K562 (cell line): ENCODE data around the gene KCND3. TPM values are rescaled to one million over a fixed set of nuclear protein-coding genes. Genes with fewer than 3 reads are reported as not detected.

ENCODE experiments used
- ATAC-seq: fragments of 200-7000 bp; cut with Tn5 transposase; 3 replicates; pipeline ENCODE4 v1.9.1; 2020; ENCODE audit warnings: moderate library complexity
- BruUV-seq: library from RNA; stranded (reverse); fragments of 400-500 nt; replicated peaks from 2 replicates; lab custom pipeline; 2021; lab: Mats Ljungman, UMichigan
- CTCF ChIA-PET: fragments of 300-600 bp; formaldehyde crosslinking; extraction: SDS; loops from one replicate; lab custom pipeline; 2021; ENCODE audit warnings: low intra/inter-chr PET ratio; lab: Yijun Ruan, JAX
- POLR2A ChIA-PET: fragments of 300-600, 350-650 bp; sonication (Branson Sonifier 250); formaldehyde crosslinking; extraction: SDS; loops from one replicate; lab custom pipeline; 2021; ENCODE audit warnings: antibody characterized with exemption, inconsistent platforms; lab: Yijun Ruan, JAX
- DNase-seq, 4 experiments: peaks; one replicate each; pipeline versions ENCODE4 v3.0.0 to v3.0.0-alpha.2; 2011 to 2018; ENCODE audit warnings: low spot score in 3 of 4, mixed read lengths in 3 of 4; ENCODE audit errors: extremely low read depth in 1 of 4
- FAIRE-seq: peaks from 2 replicates; lab custom pipeline; 2011; peaks lifted over from hg19 to GRCh38; lab: Jason Lieb, UNC
- H2AFZ ChIP-seq: 2 replicates; pipeline ENCODE4 v1.6.0; 2011; ENCODE audit warnings: low read depth, low read length, control low read depth, inconsistent platforms
- H3K27ac ChIP-seq: fragments of 200-600 bp; 3 replicates; pipeline ENCODE4 v1.8.0; 2011; ENCODE audit warnings: low read depth, mild to moderate bottlenecking, control low read depth, inconsistent platforms, low read length, moderate library complexity, mixed read lengths; ENCODE audit errors: extremely low read depth
- H3K27me3 ChIP-seq, 2 experiments: fragments of 300-600 bp in 1 of 2; 2 replicates in 1 of 2; 3 replicates in 1 of 2; pipeline versions ENCODE4 v1.6.0 to v1.8.0; 2011; ENCODE audit warnings: inconsistent platforms in 2 of 2, low read length in 2 of 2, mild to moderate bottlenecking in 1 of 2, mixed read lengths in 1 of 2, moderate library complexity in 1 of 2; ENCODE audit not compliant: control insufficient read depth in 2 of 2, insufficient read depth in 2 of 2
- H3K36me3 ChIP-seq: fragments of 300-600 bp; 3 replicates; pipeline ENCODE4 v1.8.0; 2011; ENCODE audit warnings: mild to moderate bottlenecking, low read length, inconsistent platforms; ENCODE audit not compliant: control insufficient read depth, insufficient read depth
- H3K4me1 ChIP-seq, 2 experiments: fragments of 200-600 bp in 1 of 2; replicated peaks in 1 of 2; 2 replicates in 1 of 2; 3 replicates in 1 of 2; pipeline versions ENCODE4 v1.5.1 to v1.8.0; 2011; ENCODE audit warnings: inconsistent platforms in 2 of 2, low read length in 2 of 2, mild to moderate bottlenecking in 1 of 2, mixed read lengths in 1 of 2, moderate library complexity in 1 of 2; ENCODE audit not compliant: control insufficient read depth in 2 of 2, insufficient read depth in 2 of 2
- H3K4me2 ChIP-seq: 2 replicates; pipeline ENCODE4 v1.6.1; 2011; ENCODE audit warnings: low read length, control low read depth, inconsistent platforms, mixed read lengths; ENCODE audit not compliant: insufficient read depth
- H3K4me3 ChIP-seq: fragments of 200-600 bp; sonication (generic), shearing (Covaris generic); 2 replicates; pipeline ENCODE4 v1.5.1; 2016; ENCODE audit warnings: control low read depth, inconsistent platforms
- H3K79me2 ChIP-seq: fragments of 200-600 bp; 3 replicates; pipeline ENCODE4 v1.8.0; 2011; ENCODE audit warnings: low read length, inconsistent platforms; ENCODE audit not compliant: control insufficient read depth, insufficient read depth
- H3K9ac ChIP-seq, 2 experiments: 2 replicates each; pipeline versions ENCODE4 v1.6.0 to v1.6.1; 2011; ENCODE audit warnings: low read depth in 2 of 2, low read length in 2 of 2, control low read depth in 1 of 2, inconsistent platforms in 1 of 2, mild to moderate bottlenecking in 1 of 2, mixed read lengths in 1 of 2; ENCODE audit not compliant: insufficient read depth in 1 of 2
- H3K9me1 ChIP-seq: one replicate; pipeline ENCODE4 v1.6.0; 2011; ENCODE audit warnings: inconsistent platforms, mild to moderate bottlenecking, low read length, moderate library complexity; ENCODE audit not compliant: control insufficient read depth, insufficient read depth
- H3K9me3 ChIP-seq: replicated peaks from 2 replicates; pipeline ENCODE4 v1.5.1; 2011; ENCODE audit warnings: low read depth, low read length, inconsistent platforms; ENCODE audit not compliant: control insufficient read depth, insufficient read depth
- H4K20me1 ChIP-seq: replicated peaks from 2 replicates; pipeline ENCODE4 v1.6.1; 2011; ENCODE audit warnings: low read length, inconsistent platforms, mixed read lengths; ENCODE audit not compliant: control insufficient read depth, insufficient read depth
- CEBPB ChIP-seq: fragments of 450-650 bp; IDR thresholded peaks from 2 replicates; pipeline ENCODE4 v1.6.1; 2016; ENCODE audit warnings: missing genetic modification characterization, missing compliant biosample characterization
- DIDO1 ChIP-seq: fragments of 450-650 bp; IDR thresholded peaks from 2 replicates; pipeline ENCODE4 v1.6.1; 2016; ENCODE audit warnings: low read depth, missing biosample characterization, missing genetic modification characterization
- HNRNPK ChIP-seq: fragments of 200-400 bp; formaldehyde crosslinking; IDR thresholded peaks from one replicate; pipeline ENCODE4 v1.6.1; 2018; ENCODE audit warnings: mild to moderate bottlenecking, low read depth, low read length; ENCODE audit not compliant: poor library complexity, severe bottlenecking
- HNRNPLL ChIP-seq: fragments of 200-400 bp; formaldehyde crosslinking; IDR thresholded peaks from 2 replicates; pipeline ENCODE4 v1.6.1; 2017; ENCODE audit warnings: low read length, low read depth, mild to moderate bottlenecking; ENCODE audit not compliant: poor library complexity, severe bottlenecking
- KAT8 ChIP-seq: fragments of 450-650 bp; IDR thresholded peaks from 2 replicates; pipeline ENCODE4 v1.6.1; 2016; ENCODE audit warnings: low read depth, mild to moderate bottlenecking
- SIN3B ChIP-seq: fragments of 450-650 bp; IDR thresholded peaks from 2 replicates; pipeline ENCODE4 v1.6.1; 2017; ENCODE audit warnings: low read depth, mild to moderate bottlenecking, moderate library complexity
- ZNF232 ChIP-seq: sonication (generic); formaldehyde crosslinking; IDR thresholded peaks from 2 replicates; pipeline ENCODE4 v1.8.0; 2022; ENCODE audit warnings: mild to moderate bottlenecking, missing genetic modification reagents
- whole genome bisulfite sequencing: fragments of 100-300 bp; shearing (Covaris generic); methylation state at CpG from one replicate; pipeline ENCODE4 v1.1.6; 2016; ENCODE audit warnings: low coverage, mixed read lengths; ENCODE audit not compliant: insufficient coverage; ENCODE audit errors: missing lambda C conversion rate; 5-methylcytosine and 5-hydroxymethylcytosine counted together
- in situ Hi-C: fragments of 300-500 bp; cut with MboI; formaldehyde crosslinking; loops from 4 replicates; pipeline ENCODE4 v1.15.0; 2018; ENCODE audit warnings: inconsistent platforms, mixed read lengths
- intact Hi-C: fragments of 100-400 bp; cut with micrococcal nuclease; formaldehyde crosslinking; loops from 2 replicates; pipeline ENCODE4 v1.14.2; 2022
- polyA plus RNA-seq, 8 experiments: library from polyadenylated mRNA; depleted of rRNA in 4 of 8; stranded (reverse) in 5 of 8; unstranded in 3 of 8; fragments of >200 nt; fragmentation: Nextera tagmentation in 2 of 8; fragmentation: Illumina TruSeq in 1 of 8; extraction: Ambion mirVana in 2 of 8; extraction: Trizol in 1 of 8; gene quantifications; 2 replicates each; pipeline versions ENCODE4 v1.2.1 to v1.2.3, GENCODE V29; 2011 to 2014; ENCODE audit warnings: inconsistent platforms in 1 of 8, missing spikeins in 1 of 8
- total RNA-seq, 7 experiments: library from RNA; depleted of rRNA in 6 of 7; stranded (reverse); fragments of >200 nt in 6 of 7; fragmentation: Illumina TruSeq in 2 of 7; extraction: Trizol in 2 of 7; gene quantifications; 2 replicates each; pipeline versions ENCODE4 v1.2.1 to v1.2.3, GENCODE V29; 2011 to 2021; ENCODE audit warnings: low replicate concordance in 1 of 7
- TF ChIP-seq, protein P1 (sequence below): sonication (generic); formaldehyde crosslinking; IDR thresholded peaks from 2 replicates; pipeline ENCODE4 v1.8.0; 2022; ENCODE audit warnings: missing genetic modification reagents, mild to moderate bottlenecking, moderate library complexity, borderline replicate concordance
- TF ChIP-seq, protein P2 (sequence below): fragments of 150-350 bp; conservative IDR thresholded peaks from 2 replicates; pipeline ENCODE4 v1.6.1; 2014; ENCODE audit warnings: low read length
- TF ChIP-seq, protein P3 (sequence below): fragments of 250-450 bp; sonication (Bioruptor Pico); IDR thresholded peaks from 2 replicates; pipeline ENCODE4 v1.5.1; 2021; ENCODE audit warnings: mild to moderate bottlenecking
- TF ChIP-seq, protein P4 (sequence below): sonication (generic); formaldehyde crosslinking; IDR thresholded peaks from 2 replicates; pipeline ENCODE4 v1.8.1; 2023; ENCODE audit warnings: mild to moderate bottlenecking, missing genetic modification reagents

The KCND3 gene
- total and polyA plus RNA-seq, 9 of the 15 experiments (the other 6 are each of a cell fraction or from before 2014, with no cell fraction given), result not detected

DNA sequence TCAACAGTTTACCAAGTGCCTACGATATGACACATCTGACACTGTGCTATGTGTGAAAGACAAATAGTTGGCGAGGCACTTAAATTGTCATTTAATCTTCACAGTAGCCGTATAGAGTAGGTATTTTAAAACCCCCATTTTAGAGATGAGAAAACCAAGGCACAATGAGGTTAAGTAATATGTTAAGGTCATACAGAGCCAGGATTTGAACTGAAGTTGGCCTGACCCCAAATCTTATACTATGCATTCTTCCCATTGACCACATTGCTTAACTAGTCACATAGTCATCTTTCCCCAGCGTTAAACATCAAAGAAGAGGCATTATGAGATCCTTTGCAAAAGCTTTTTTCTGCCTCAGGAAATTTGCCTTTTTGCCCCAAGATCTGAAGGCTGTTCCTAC lies 254.1 kb downstream of the KCND3 start (continued):
- TF ChIP-seq, protein P1, sequence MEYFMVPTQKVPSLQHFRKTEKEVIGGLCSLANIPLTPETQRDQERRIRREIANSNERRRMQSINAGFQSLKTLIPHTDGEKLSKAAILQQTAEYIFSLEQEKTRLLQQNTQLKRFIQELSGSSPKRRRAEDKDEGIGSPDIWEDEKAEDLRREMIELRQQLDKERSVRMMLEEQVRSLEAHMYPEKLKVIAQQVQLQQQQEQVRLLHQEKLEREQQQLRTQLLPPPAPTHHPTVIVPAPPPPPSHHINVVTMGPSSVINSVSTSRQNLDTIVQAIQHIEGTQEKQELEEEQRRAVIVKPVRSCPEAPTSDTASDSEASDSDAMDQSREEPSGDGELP, result no peak
- TF ChIP-seq HNRNPLL (no peak), DIDO1 (tag) (no peak)

DNA sequence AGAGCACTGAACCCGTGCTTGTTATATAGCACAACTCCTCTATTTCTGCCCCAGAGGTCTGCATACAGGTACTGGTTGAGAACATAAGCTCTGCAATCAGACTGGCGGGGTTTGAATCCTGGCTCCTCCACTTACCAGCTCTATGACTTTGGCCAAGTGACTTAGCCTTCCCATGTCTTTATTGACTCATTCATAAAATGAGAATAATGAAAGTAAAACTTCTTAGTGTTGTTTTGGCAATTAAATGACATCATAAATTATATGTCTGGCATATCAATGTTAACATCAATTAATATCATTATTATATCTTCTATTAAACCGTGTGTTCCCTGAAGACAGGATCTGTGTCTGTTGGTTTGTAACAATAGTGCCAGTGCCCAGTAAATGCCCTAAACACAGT lies 254.6 kb downstream of the KCND3 start:
- intact Hi-C loops, result no loop called here
- POLR2A ChIA-PET, result interaction anchor here (1.0 to 2.1 kb wide), 4 partner anchors 9 to 282 kb away, joined by 3 to 5 read pairs (median 4); no protein-coding TSS in a partner anchor
- no TSS peak for BruUV-seq

More for the DNA sequence above, 254.6 kb downstream of the KCND3 start:
- CTCF ChIA-PET, result interaction anchor here (0.7 kb wide), 2 partner anchors 13 to 35 kb away, joined by 3 read pairs; no protein-coding TSS in a partner anchor
- TF ChIP-seq, protein P2, sequence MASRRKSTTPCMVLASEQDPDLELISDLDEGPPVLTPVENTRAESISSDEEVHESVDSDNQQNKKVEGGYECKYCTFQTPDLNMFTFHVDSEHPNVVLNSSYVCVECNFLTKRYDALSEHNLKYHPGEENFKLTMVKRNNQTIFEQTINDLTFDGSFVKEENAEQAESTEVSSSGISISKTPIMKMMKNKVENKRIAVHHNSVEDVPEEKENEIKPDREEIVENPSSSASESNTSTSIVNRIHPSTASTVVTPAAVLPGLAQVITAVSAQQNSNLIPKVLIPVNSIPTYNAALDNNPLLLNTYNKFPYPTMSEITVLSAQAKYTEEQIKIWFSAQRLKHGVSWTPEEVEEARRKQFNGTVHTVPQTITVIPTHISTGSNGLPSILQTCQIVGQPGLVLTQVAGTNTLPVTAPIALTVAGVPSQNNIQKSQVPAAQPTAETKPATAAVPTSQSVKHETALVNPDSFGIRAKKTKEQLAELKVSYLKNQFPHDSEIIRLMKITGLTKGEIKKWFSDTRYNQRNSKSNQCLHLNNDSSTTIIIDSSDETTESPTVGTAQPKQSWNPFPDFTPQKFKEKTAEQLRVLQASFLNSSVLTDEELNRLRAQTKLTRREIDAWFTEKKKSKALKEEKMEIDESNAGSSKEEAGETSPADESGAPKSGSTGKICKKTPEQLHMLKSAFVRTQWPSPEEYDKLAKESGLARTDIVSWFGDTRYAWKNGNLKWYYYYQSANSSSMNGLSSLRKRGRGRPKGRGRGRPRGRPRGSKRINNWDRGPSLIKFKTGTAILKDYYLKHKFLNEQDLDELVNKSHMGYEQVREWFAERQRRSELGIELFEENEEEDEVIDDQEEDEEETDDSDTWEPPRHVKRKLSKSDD, result no peak
- no peak for TF ChIP-seq CEBPB (tag)
- TF ChIP-seq KAT8, result no peak
- TF ChIP-seq, protein P3, sequence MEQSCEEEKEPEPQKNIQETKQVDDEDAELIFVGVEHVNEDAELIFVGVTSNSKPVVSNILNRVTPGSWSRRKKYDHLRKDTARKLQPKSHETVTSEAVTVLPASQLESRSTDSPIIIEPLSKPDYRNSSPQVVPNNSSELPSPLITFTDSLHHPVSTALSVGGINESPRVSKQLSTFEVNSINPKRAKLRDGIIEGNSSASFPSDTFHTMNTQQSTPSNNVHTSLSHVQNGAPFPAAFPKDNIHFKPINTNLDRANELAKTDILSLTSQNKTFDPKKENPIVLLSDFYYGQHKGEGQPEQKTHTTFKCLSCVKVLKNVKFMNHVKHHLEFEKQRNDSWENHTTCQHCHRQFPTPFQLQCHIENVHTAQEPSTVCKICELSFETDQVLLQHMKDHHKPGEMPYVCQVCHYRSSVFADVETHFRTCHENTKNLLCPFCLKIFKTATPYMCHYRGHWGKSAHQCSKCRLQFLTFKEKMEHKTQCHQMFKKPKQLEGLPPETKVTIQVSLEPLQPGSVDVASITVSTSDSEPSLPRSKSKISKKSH, result no peak
- no peak for TF ChIP-seq SIN3B
- TF ChIP-seq, protein P4, sequence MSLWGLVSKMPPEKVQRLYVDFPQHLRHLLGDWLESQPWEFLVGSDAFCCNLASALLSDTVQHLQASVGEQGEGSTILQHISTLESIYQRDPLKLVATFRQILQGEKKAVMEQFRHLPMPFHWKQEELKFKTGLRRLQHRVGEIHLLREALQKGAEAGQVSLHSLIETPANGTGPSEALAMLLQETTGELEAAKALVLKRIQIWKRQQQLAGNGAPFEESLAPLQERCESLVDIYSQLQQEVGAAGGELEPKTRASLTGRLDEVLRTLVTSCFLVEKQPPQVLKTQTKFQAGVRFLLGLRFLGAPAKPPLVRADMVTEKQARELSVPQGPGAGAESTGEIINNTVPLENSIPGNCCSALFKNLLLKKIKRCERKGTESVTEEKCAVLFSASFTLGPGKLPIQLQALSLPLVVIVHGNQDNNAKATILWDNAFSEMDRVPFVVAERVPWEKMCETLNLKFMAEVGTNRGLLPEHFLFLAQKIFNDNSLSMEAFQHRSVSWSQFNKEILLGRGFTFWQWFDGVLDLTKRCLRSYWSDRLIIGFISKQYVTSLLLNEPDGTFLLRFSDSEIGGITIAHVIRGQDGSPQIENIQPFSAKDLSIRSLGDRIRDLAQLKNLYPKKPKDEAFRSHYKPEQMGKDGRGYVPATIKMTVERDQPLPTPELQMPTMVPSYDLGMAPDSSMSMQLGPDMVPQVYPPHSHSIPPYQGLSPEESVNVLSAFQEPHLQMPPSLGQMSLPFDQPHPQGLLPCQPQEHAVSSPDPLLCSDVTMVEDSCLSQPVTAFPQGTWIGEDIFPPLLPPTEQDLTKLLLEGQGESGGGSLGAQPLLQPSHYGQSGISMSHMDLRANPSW (CRISPR knock-in tag), result no peak
- TF ChIP-seq HNRNPK, result no peak
- no peak for TF ChIP-seq ZNF232 (CRISPR knock-in tag)
- Histone ChIP-seq H3K79me2 (no peaks in the 10 kb centered on the region), H3K9me1 (peaks cover 2% of the 10 kb centered on the region), H3K9me3 (no peaks in the 10 kb centered on the region), H3K27me3 (peaks cover 39 to 79% of the 10 kb centered on the region in 2 experiments), H3K27ac (no peak overlapping the region), H2AFZ (no peak overlapping the region), H4K20me1 (no peaks in the 10 kb centered on the region; the same call in none of the 2 replicates), H3K4me3 (no peak overlapping the region), H3K4me1 (peaks cover 7 to 28% of the 10 kb centered on the region in 2 experiments), H3K36me3 (no peaks in the 10 kb centered on the region), H3K4me2 (no peak overlapping the region), H3K9ac (no peak overlapping the region)
- no peak for DNase-seq
- no peak for FAIRE-seq
- WGBS, result 13% methylated on average over 3 of the region's 3 CpGs
- in situ Hi-C loops, result no loop called here
- no peak for ATAC-seq
